GM18868 (cell line): ENCODE results near the gene CGRRF1.

Source experiments
- ATAC-seq: cut with Tn5 transposase; IDR thresholded peaks from one replicate; pipeline ENCODE4 v1.9.1; 2021; ENCODE audit warnings: mild to moderate bottlenecking, moderate library complexity; ENCODE audit not compliant: unreplicated experiment

Gene CGRRF1

GRCh38 chr14:54509546-54510501 lies at the start of gene CGRRF1:
TSS of gene CGRRF1 (plus strand) at chr14:54509906. CDS start at chr14:54509960, 54 bp downstream.
- ATAC-seq: peak; percentile 96

GRCh38 chr14:54462048-54462447 lies 47.7 kb upstream of the CGRRF1 start:
- no peak for ATAC-seq

- ATAC-seq: no peak
Observed at GRCh38 chr14:54465654-54466053, 44.1 kb upstream of the CGRRF1 start.

- ATAC-seq: no peak
Observed at GRCh38 chr14:54467280-54467679, 42.4 kb upstream of the CGRRF1 start.

GRCh38 chr14:54470701-54471100 lies 39.0 kb upstream of the CGRRF1 start:
- ATAC-seq: no peak

- no peak for ATAC-seq
Observed at GRCh38 chr14:54471641-54472040, 38.1 kb upstream of the CGRRF1 start.

GRCh38 chr14:54472315-54472714 lies 37.4 kb upstream of the CGRRF1 start:
- ATAC-seq: no peak

GRCh38 chr14:54474232-54474793 lies 35.4 kb upstream of the CGRRF1 start:
- ATAC-seq: no peak

GRCh38 chr14:54475187-54475899 lies 34.4 kb upstream of the CGRRF1 start:
- no peak for ATAC-seq

- ATAC-seq: no peak
Observed at GRCh38 chr14:54475911-54476310, 33.8 kb upstream of the CGRRF1 start.

- no peak for ATAC-seq
Observed at GRCh38 chr14:54478636-54479215, 31.0 kb upstream of the CGRRF1 start.

- ATAC-seq: no peak
Observed at GRCh38 chr14:54480830-54481562, 28.7 kb upstream of the CGRRF1 start.

- no peak for ATAC-seq
Observed at GRCh38 chr14:54481695-54482094, 28.0 kb upstream of the CGRRF1 start.

- no peak for ATAC-seq
Observed at GRCh38 chr14:54483073-54483745, 26.5 kb upstream of the CGRRF1 start.

GRCh38 chr14:54483846-54484245 lies 25.9 kb upstream of the CGRRF1 start:
- no peak for ATAC-seq

- no peak for ATAC-seq
Observed at GRCh38 chr14:54486685-54487084, 23.0 kb upstream of the CGRRF1 start.

GRCh38 chr14:54487771-54488170 lies 21.9 kb upstream of the CGRRF1 start:
- ATAC-seq: no peak

- no peak for ATAC-seq
Observed at GRCh38 chr14:54488318-54488645, 21.4 kb upstream of the CGRRF1 start.

- ATAC-seq: peak; percentile 93
Observed at GRCh38 chr14:54488646-54489317, 20.9 kb upstream of the CGRRF1 start, which contains the start of gene GMFB. TSS of gene GMFB (minus strand) at chr14:54488980. CDS start at chr14:54488927, 53 bp downstream.

- ATAC-seq: no peak
Observed at GRCh38 chr14:54489318-54489683, 20.4 kb upstream of the CGRRF1 start.
